H54 (cell line): ENCODE data around the gene GOLGA5.

Source experiments
- DNase-seq: peaks from one replicate; pipeline ENCODE4 v3.0.0; 2011; ENCODE audit warnings: low spot score, mixed read lengths; ENCODE audit not compliant: insufficient read length
- FAIRE-seq: peaks from 3 replicates; lab custom pipeline; 2011; peaks lifted over from hg19 to GRCh38; lab: Jason Lieb, UNC
- POLR2A ChIP-seq: IDR thresholded peaks from 2 replicates; pipeline ENCODE4 v1.6.1; 2011; ENCODE audit warnings: low read depth, mild to moderate bottlenecking, low read length

Gene GOLGA5

DNA sequence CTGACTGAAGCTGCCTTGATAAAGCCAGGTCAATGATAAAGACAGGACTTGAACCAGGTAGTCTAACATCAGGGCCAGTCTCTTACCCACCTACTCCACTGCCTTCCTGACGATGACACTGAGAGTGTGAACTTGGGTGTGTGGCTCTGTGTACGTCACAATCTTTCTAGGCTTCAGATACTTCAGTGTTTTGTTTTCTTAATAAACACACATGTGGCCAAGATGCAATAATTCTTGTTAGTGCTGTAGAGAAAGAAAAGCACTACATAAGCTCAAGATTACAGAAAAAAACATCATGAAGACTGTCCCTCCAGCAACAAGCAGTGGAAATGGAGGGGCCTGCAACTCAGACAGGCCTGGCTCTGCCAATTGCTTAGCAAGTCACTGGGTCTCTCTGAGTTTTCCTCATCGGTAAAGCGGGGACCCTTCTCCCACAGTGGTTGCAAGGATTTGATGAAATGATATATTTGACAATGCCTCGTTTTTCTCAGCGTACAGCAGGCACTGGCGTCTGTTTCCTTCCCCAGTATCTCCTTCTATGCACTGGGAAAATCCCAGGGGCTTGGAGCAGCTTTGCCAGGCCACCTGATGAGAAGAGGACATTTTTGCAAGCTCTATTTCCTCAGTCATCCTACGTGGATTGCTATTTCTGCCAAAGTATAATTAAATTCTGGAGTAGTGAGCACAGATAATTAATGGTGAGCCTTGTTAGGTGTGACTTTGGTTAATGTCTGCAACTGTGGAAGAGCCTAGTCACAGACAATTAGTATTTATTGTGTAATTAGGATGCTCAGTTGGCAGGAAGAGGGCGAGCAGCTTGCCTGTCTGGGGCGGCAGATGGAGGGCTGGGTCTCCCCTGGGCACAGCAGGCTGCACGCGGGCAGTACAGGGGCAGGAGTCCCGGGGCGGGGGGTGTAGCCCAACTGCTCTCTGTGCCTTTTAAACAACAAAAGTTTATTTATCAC, 73.1 kb downstream of the GOLGA5 start:
- TF ChIP-seq POLR2A = no peak
- DNase-seq = no peak
- FAIRE-seq = no peak

DNA sequence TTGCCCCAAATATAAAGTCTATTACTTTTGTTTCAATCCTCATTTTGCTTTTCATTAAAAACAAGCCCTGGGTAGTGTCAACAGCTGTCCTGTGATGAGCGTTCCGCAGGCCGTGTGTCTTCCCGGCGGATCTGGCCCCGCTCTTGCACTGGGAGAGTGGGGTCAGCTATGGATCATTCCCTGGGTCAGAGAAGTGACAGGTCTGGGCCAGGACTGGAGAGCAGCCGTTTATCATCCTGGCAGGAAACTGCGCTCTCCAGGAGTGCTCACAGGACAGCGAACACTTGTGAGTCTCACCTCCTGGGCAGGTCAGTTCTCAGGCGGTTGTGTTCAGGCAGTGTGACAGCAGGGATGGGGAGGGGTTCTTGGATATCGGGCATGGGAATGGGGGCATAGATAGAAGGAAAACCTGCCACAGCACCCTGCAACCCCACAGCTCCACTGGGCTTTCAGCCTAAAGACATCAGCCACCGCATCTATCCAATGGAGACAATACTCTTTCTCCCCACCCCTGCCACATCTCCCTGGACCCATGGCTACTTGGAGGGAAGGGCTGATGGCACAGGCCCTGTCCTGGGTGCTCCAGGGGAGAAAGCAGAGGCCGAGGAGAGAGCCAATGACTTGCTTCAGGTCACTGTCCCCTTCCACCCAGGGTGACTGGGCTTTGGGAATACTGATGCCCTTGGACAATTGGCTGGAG, 81.0 kb downstream of the GOLGA5 start:
- DNase-seq = no peak
- FAIRE-seq = no peak
- TF ChIP-seq POLR2A = no peak

- DNase-seq (no peak), FAIRE-seq (no peak)
- no peak for TF ChIP-seq POLR2A
These were observed 83.8 kb downstream of the GOLGA5 start for GRCh38 chr14:92877757-92878431.

DNA sequence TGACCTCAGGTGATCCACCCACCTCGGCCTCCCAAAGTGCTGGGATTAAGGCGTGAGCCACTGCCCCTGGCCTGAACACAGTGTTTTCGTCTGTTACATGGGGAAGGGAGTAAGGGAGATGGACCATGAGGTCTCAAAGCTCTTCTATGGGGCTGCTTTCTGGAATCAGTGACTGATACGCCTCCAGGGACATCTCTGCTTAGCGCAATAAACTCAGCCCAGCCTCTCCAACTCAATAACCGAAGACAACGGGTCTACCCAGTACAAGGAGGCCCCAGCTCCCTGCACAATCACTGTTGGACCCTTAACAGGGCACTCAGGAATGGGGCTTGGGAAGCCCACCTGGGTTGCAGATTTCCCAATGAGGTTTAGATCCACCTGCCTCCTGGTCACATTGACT, 86.2 kb downstream of the GOLGA5 start:
- DNase-seq (no peak), FAIRE-seq (no peak)
- no peak for TF ChIP-seq POLR2A

DNA sequence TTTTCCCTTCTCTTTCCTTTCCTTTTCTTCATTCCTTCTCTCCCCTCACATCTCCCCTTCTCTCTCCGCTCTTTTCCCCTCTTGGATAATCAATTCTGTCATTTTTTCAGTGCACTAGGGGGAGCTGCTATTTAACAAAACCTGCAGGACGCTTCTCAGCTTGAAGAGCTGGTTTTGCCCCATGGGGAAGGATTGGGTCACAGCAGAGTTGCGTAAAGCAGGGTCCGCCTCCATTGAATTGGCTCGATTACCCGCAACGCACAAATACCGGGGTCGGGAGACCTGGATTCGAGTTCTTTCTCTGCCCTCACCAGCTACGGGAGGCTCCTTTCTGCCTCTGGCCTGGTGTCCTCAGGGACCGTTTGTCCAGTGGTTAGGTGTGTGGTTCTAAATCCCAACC, 86.7 kb downstream of the GOLGA5 start:
- no peak for TF ChIP-seq POLR2A
- no peak for DNase-seq
- FAIRE-seq = no peak

- FAIRE-seq (no peak), DNase-seq (no peak)
- TF ChIP-seq POLR2A = no peak
These were observed 89.0 kb downstream of the GOLGA5 start for GRCh38 chr14:92883066-92883465.

DNA sequence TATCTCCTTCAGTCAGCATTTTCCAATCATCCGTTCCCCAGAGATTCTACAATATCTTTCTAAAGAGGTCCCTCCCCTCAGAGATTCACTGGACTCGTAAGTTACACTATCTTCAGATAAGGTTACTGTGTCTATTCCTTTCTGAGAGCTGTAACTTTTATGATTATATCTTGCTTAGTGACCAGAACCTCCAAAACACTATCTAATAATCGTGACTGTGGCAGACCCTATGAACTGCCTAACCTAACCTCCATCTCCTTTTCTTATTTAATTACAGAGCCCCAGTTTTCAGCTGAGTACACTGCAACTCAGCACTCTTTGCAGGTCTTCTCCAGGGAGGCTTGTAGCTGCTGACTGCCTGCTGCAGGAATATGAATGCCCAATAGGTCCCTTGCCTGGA, 90.3 kb downstream of the GOLGA5 start:
- no peak for TF ChIP-seq POLR2A
- no peak for DNase-seq
- FAIRE-seq = no peak

- no peak for TF ChIP-seq POLR2A
- no peak for DNase-seq
- no peak for FAIRE-seq
These were observed 91.4 kb downstream of the GOLGA5 start for GRCh38 chr14:92885279-92886061.

DNA sequence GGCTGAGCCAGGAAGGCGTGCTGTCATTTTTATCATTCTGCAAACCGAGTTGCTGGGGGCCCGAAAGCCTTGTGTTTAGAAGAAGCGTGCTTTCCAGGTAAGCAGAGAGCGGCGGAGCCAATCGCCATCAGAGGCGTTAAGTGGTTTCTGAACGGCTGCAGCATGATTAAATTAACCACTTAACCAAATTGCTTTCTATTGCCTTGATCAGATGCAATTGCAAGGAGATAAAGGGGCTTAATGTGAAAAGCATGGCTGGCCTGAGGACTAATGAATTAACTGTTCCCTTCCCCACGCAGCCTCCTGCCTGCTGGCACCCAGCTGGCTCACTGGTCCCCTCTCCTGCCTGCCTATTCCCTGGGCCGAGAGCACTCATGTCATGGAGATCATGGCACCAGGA, 92.2 kb downstream of the GOLGA5 start:
- no peak for TF ChIP-seq POLR2A
- FAIRE-seq (no peak), DNase-seq (no peak)

- no peak for FAIRE-seq
- no peak for DNase-seq
- TF ChIP-seq POLR2A = no peak
These were observed 93.1 kb downstream of the GOLGA5 start for GRCh38 chr14:92887157-92887556.

- no peak for TF ChIP-seq POLR2A
- no peak for FAIRE-seq
These were observed 94.8 kb downstream of the GOLGA5 start for GRCh38 chr14:92888896-92889295.

More at GRCh38 chr14:92888896-92889295, 94.8 kb downstream of the GOLGA5 start:
- no peak for DNase-seq
